Fibroblast of lung (primary cell): ENCODE results near the gene ZNF319. TPM values are rescaled to one million over a fixed set of nuclear protein-coding genes. Genes with fewer than 3 reads are reported as not detected.

Source experiments
- DNase-seq, 2 donors: peaks; one replicate each; pipeline versions ENCODE4 v3.0.0 to v3.0.0-alpha.2; 2010; ENCODE audit warnings: low read depth in 2 of 2
- H2AFZ ChIP-seq: 2 replicates; pipeline ENCODE4 v1.5.1; 2012; ENCODE audit warnings: low read length, control low read depth, inconsistent platforms
- H3K27ac ChIP-seq: 2 replicates; pipeline ENCODE4 v1.5.1; 2011; ENCODE audit warnings: low read length, control low read depth; ENCODE audit not compliant: insufficient read depth
- H3K27me3 ChIP-seq: 2 replicates; pipeline ENCODE4 v1.5.1; 2011; ENCODE audit warnings: mild to moderate bottlenecking, low read length; ENCODE audit not compliant: control insufficient read depth, insufficient read depth
- H3K36me3 ChIP-seq: 2 replicates; pipeline ENCODE4 v1.5.1; 2011; ENCODE audit warnings: low read length; ENCODE audit not compliant: control insufficient read depth, insufficient read depth
- H3K4me1 ChIP-seq: 2 replicates; pipeline ENCODE4 v1.5.1; 2011; ENCODE audit warnings: low read length; ENCODE audit not compliant: control insufficient read depth, insufficient read depth; ENCODE audit errors: extremely low read depth
- H3K4me2 ChIP-seq: 2 replicates; pipeline ENCODE4 v1.5.1; 2011; ENCODE audit warnings: low read length, control low read depth; ENCODE audit not compliant: insufficient read depth; ENCODE audit errors: extremely low read depth
- H3K4me3 ChIP-seq, 4 experiments: fragments of 200-600 bp in 1 of 4; sonication (generic) in 1 of 4; replicated peaks in 1 of 4; 2 replicates each; pipeline ENCODE4 v1.5.1; 2011 to 2016; ENCODE audit warnings: low read length in 4 of 4, low read depth in 3 of 4, mild to moderate bottlenecking in 3 of 4, control low read depth in 2 of 4, inconsistent platforms in 1 of 4, mixed read lengths in 1 of 4; ENCODE audit not compliant: insufficient read depth in 1 of 4; ENCODE audit errors: control extremely low read depth in 1 of 4
- H3K79me2 ChIP-seq: 2 replicates; pipeline ENCODE4 v1.5.1; 2012; ENCODE audit warnings: mild to moderate bottlenecking, low read length, inconsistent platforms; ENCODE audit not compliant: control insufficient read depth, insufficient read depth
- H3K9ac ChIP-seq: 2 replicates; pipeline ENCODE4 v1.5.1; 2011; ENCODE audit warnings: mild to moderate bottlenecking, low read length, control low read depth; ENCODE audit not compliant: insufficient read depth
- H3K9me3 ChIP-seq: 2 replicates; pipeline ENCODE4 v1.5.1; 2012; ENCODE audit warnings: low read depth, low read length; ENCODE audit not compliant: control insufficient read depth, insufficient read depth
- H4K20me1 ChIP-seq: 2 replicates; pipeline ENCODE4 v1.5.1; 2011; ENCODE audit warnings: low read length; ENCODE audit not compliant: control insufficient read depth, insufficient read depth; ENCODE audit errors: extremely low read depth
- EZH2 ChIP-seq: IDR thresholded peaks from 2 replicates; pipeline ENCODE4 v1.5.1; 2012; ENCODE audit warnings: low read length, control low read depth, mild to moderate bottlenecking; ENCODE audit errors: missing control alignments
- polyA plus RNA-seq, 2 donors: library from polyadenylated mRNA; depleted of rRNA in 1 of 2; stranded (reverse) in 1 of 2; unstranded in 1 of 2; fragments of >200 nt; gene quantifications; 2 replicates each; pipeline ENCODE4 v1.2.1, GENCODE V29; 2011 to 2012; ENCODE audit warnings: missing spikeins in 1 of 2
- total RNA-seq: library from RNA; depleted of rRNA; stranded (reverse); fragments of >200 nt; gene quantifications from 2 replicates; pipeline ENCODE4 v1.2.1, GENCODE V29; 2014
- TF ChIP-seq, protein P1 (sequence below), 2 donors: IDR thresholded peaks in 1 of 2; conservative IDR thresholded peaks in 1 of 2; 1 replicate in 1 of 2; 2 replicates in 1 of 2; pipeline ENCODE4 v1.5.1; 2011 to 2012; ENCODE audit warnings: low read length in 2 of 2, control low read depth in 1 of 2, inconsistent platforms in 1 of 2, low read depth in 1 of 2, mild to moderate bottlenecking in 1 of 2

The ZNF319 gene
- total and polyA plus RNA-seq, 2 donors (not counting 1 experiment from before 2014, with no cell fraction given), result 2.6 to 4.1 TPM

GRCh38 chr16:58039829-58040495 lies 39.5 kb upstream of the ZNF319 start:
- Histone ChIP-seq H3K9me3 (no peaks in the 10 kb centered on the region), H4K20me1 (no peaks in the 10 kb centered on the region), H2AFZ (no peak overlapping the region), H3K4me1 (no peaks in the 10 kb centered on the region), H3K4me2 (no peak overlapping the region), H3K27ac (no peak overlapping the region), H3K36me3 (no peaks in the 10 kb centered on the region), H3K79me2 (no peaks in the 10 kb centered on the region), H3K4me3 (no peak overlapping the region), H3K27me3 (no peaks in the 10 kb centered on the region), H3K9ac (no peak overlapping the region)
- DNase-seq, result no peak
- TF ChIP-seq, protein P1, sequence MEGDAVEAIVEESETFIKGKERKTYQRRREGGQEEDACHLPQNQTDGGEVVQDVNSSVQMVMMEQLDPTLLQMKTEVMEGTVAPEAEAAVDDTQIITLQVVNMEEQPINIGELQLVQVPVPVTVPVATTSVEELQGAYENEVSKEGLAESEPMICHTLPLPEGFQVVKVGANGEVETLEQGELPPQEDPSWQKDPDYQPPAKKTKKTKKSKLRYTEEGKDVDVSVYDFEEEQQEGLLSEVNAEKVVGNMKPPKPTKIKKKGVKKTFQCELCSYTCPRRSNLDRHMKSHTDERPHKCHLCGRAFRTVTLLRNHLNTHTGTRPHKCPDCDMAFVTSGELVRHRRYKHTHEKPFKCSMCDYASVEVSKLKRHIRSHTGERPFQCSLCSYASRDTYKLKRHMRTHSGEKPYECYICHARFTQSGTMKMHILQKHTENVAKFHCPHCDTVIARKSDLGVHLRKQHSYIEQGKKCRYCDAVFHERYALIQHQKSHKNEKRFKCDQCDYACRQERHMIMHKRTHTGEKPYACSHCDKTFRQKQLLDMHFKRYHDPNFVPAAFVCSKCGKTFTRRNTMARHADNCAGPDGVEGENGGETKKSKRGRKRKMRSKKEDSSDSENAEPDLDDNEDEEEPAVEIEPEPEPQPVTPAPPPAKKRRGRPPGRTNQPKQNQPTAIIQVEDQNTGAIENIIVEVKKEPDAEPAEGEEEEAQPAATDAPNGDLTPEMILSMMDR (conservative IDR thresholded peaks at IDR 0.05 in 1 of 2, IDR thresholded peaks at IDR 0.05 in 1 of 2; ENCODE audit: low read depth in 1 of 2, low read length in 2 of 2), result no peak
- TF ChIP-seq EZH2, result no peak

DNA sequence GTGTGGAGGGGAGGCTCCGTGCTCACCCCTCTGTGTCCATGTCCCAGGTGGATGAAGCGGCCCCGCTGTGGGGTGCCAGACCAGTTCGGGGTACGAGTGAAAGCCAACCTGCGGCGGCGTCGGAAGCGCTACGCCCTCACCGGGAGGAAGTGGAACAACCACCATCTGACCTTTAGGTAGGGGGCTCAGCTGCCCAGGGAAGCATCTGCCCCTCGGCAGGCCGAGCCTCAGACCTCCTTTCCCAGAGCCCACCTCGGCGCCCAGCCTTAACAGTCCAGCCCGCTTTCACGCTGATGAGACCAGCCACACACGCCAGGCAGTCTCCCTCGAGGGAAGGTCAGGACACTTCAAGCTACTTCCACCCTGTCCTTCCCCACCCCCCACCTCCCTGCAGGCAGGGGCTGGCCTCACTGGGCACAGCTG lies 37.8 kb upstream of the ZNF319 start:
- Histone ChIP-seq H3K9ac (no peak overlapping the region), H3K27ac (no peak overlapping the region), H3K4me3 (no peak overlapping the region), H3K4me1 (no peaks in the 10 kb centered on the region), H3K27me3 (no peaks in the 10 kb centered on the region), H2AFZ (no peak overlapping the region), H3K9me3 (no peaks in the 10 kb centered on the region), H4K20me1 (no peaks in the 10 kb centered on the region), H3K4me2 (no peak overlapping the region), H3K36me3 (no peaks in the 10 kb centered on the region), H3K79me2 (no peaks in the 10 kb centered on the region)
- TF ChIP-seq, protein P1 (conservative IDR thresholded peaks at IDR 0.05 in 1 of 2, IDR thresholded peaks at IDR 0.05 in 1 of 2; ENCODE audit: low read depth in 1 of 2, low read length in 2 of 2), result no peak
- no peak for TF ChIP-seq EZH2
- no peak for DNase-seq

GRCh38 chr16:58037365-58038057 lies 37.0 kb upstream of the ZNF319 start:
- DNase-seq, result no peak
- no peak overlapping the region for H3K4me3 ChIP-seq
- H3K36me3 ChIP-seq, result no peaks in the 10 kb centered on the region
- no peaks in the 10 kb centered on the region for H3K9me3 ChIP-seq
- no peak overlapping the region for H3K9ac ChIP-seq
- no peak for TF ChIP-seq EZH2
- TF ChIP-seq, protein P1 (conservative IDR thresholded peaks at IDR 0.05 in 1 of 2, IDR thresholded peaks at IDR 0.05 in 1 of 2; ENCODE audit: low read depth in 1 of 2, low read length in 2 of 2), result no peak
- H3K4me2 ChIP-seq, result no peak overlapping the region
- H3K79me2 ChIP-seq, result no peaks in the 10 kb centered on the region
- H2AFZ ChIP-seq, result no peak overlapping the region
- no peaks in the 10 kb centered on the region for H3K4me1 ChIP-seq
- H3K27ac ChIP-seq, result no peak overlapping the region
- no peaks in the 10 kb centered on the region for H4K20me1 ChIP-seq
- no peaks in the 10 kb centered on the region for H3K27me3 ChIP-seq
